Measurements from ENCODE around the gene PML.

PML gene

GRCh38 chr15:73985101-73985873, 9.2 kb upstream of the PML start:
- peaks cover 12% of the 10 kb centered on the region for H3K4me1 ChIP-seq (ENCODE audit: control insufficient read depth, insufficient read depth, low read length)
- no peaks in the 10 kb centered on the region for H3K9me3 ChIP-seq (ENCODE audit: control insufficient read depth, insufficient read depth, low read depth, low read length)
- POLR2A ChIA-PET: interaction anchor here (0.7 kb wide), 1 partner anchor 9 kb away, joined by 4 read pairs; the partner anchor contains the start of gene PML
- H3K27ac ChIP-seq (ENCODE audit: extremely low read depth, low read depth, low read length): no peak overlapping the region
- H3K36me3 ChIP-seq (ENCODE audit: control insufficient read depth in 2 of 2, insufficient read depth in 1 of 2, low read length in 2 of 2): peaks cover 0 to 16% of the 10 kb centered on the region in 2 experiments; a peak in 1 of 3 replicates
- CTCF ChIA-PET: interaction anchor here (0.5 to 1.1 kb wide), 3 partner anchors 9 to 52 kb away, joined by 3 to 6 read pairs (median 4); partner anchors contain the start of gene PML
- TF ChIP-seq ZFHX2 (tag by site-specific recombination; conservative IDR thresholded peaks at IDR 0.05) (peak; percentile 20; the same call in 1 of the 2 replicates), ZNF48 (tag by site-specific recombination; IDR thresholded peaks at IDR 0.05) (no peak), ZNF670 (tag by site-specific recombination; IDR thresholded peaks at IDR 0.05; ENCODE audit: low read depth) (no peak), GLIS1 (tag by site-specific recombination; IDR thresholded peaks at IDR 0.05) (peak; percentile 9; the same call in 1 of the 2 replicates), ZNF112 (tag by site-specific recombination; IDR thresholded peaks at IDR 0.05) (no peak), ZIC2 (tag by site-specific recombination; IDR thresholded peaks at IDR 0.05) (0 out of 2 replicates have a peak, but pooled peaks have one; percentile 38), ZNF561 (tag by site-specific recombination; IDR thresholded peaks at IDR 0.05; ENCODE audit: borderline replicate concordance) (no peak)
- H3K4me3 ChIP-seq (ENCODE audit: low read depth, low read length): no peak overlapping the region

- POLR2A ChIA-PET: interaction anchor here (0.7 to 1.1 kb wide), 2 partner anchors 8 kb away, joined by 4 to 6 read pairs; partner anchors contain the start of gene PML
- peaks cover 0 to 16% of the 10 kb centered on the region in 2 experiments; a peak in 1 of 3 replicates for H3K36me3 ChIP-seq (ENCODE audit: control insufficient read depth in 2 of 2, insufficient read depth in 1 of 2, low read length in 2 of 2)
- peaks cover 15% of the 10 kb centered on the region for H3K4me1 ChIP-seq (ENCODE audit: control insufficient read depth, insufficient read depth, low read length)
- H3K27ac ChIP-seq (ENCODE audit: extremely low read depth, low read depth, low read length): no peak overlapping the region
- H3K4me3 ChIP-seq (ENCODE audit: low read depth, low read length): no peak overlapping the region
- H3K9me3 ChIP-seq (ENCODE audit: control insufficient read depth, insufficient read depth, low read depth, low read length): no peaks in the 10 kb centered on the region
- CTCF ChIA-PET: interaction anchor here (0.7 to 1.7 kb wide), 5 partner anchors 8 to 388 kb away, joined by 3 to 6 read pairs (median 3); partner anchors contain the start of gene PML
- TF ChIP-seq ZNF184 (tag by site-specific recombination; IDR thresholded peaks at IDR 0.05) (no peak), GLIS1 (tag by site-specific recombination; IDR thresholded peaks at IDR 0.05) (peak; percentile 53; the same call in 1 of the 2 replicates), ZBTB1 (tag by site-specific recombination; IDR thresholded peaks at IDR 0.05) (no peak), ZBTB21 (tag by site-specific recombination; IDR thresholded peaks at IDR 0.05) (no peak), ZNF416 (tag by site-specific recombination; IDR thresholded peaks at IDR 0.05) (no peak), EGR2 (tag by site-specific recombination; IDR thresholded peaks at IDR 0.05; ENCODE audit: low read depth) (peak; percentile 75), ZNF146 (tag by site-specific recombination; IDR thresholded peaks at IDR 0.05) (no peak), ZNF580 (tag by site-specific recombination; IDR thresholded peaks at IDR 0.05) (no peak), ZNF292 (tag by site-specific recombination; IDR thresholded peaks at IDR 0.05; ENCODE audit: borderline replicate concordance, low read depth) (no peak), ZNF529 (tag by site-specific recombination; IDR thresholded peaks at IDR 0.05; ENCODE audit: insufficient replicate concordance) (no peak), ZNF670 (tag by site-specific recombination; IDR thresholded peaks at IDR 0.05; ENCODE audit: low read depth) (no peak), ZFP69B (tag by site-specific recombination; IDR thresholded peaks at IDR 0.05) (no peak), ZNF777 (tag by site-specific recombination; IDR thresholded peaks at IDR 0.05; ENCODE audit: borderline replicate concordance) (no peak), ZNF48 (tag by site-specific recombination; IDR thresholded peaks at IDR 0.05) (no peak), SALL2 (tag by site-specific recombination; IDR thresholded peaks at IDR 0.05; ENCODE audit: borderline replicate concordance) (no peak), MYNN (tag by site-specific recombination; IDR thresholded peaks at IDR 0.05; ENCODE audit: borderline replicate concordance) (no peak), ZNF548 (tag by site-specific recombination; IDR thresholded peaks at IDR 0.05) (no peak), ZNF521 (tag by site-specific recombination; IDR thresholded peaks at IDR 0.05) (no peak), YY1 (tag by site-specific recombination; IDR thresholded peaks at IDR 0.05) (no peak), PRDM10 (tag by site-specific recombination; IDR thresholded peaks at IDR 0.05) (0 out of 2 replicates have a peak, but pooled peaks have one; percentile 25), ZBTB26 (tag by site-specific recombination; optimal IDR thresholded peaks at IDR 0.05) (peak; percentile 8), ZNF639 (tag by site-specific recombination; IDR thresholded peaks at IDR 0.05) (no peak)
Observed at GRCh38 chr15:73986055-73986775, 8.3 kb upstream of the PML start.
